Suprapubic skin (tissue), 4 donors: ENCODE measurements around the gene FAT2.

Source experiments
- CTCF ChIP-seq, 2 donors: fragments of 200-600 bp in 1 of 2; fragments of 450-650 bp in 1 of 2; sonication (generic) in 1 of 2; IDR thresholded peaks; one replicate each; pipeline ENCODE4 v1.5.1; 2016 to 2019; ENCODE audit warnings: antibody characterized with exemption in 2 of 2, mild to moderate bottlenecking in 1 of 2, moderate library complexity in 1 of 2
- POLR2A ChIP-seq, 2 donors: fragments of 450-650 bp; IDR thresholded peaks; one replicate each; pipeline ENCODE4 v1.6.1; 2017; ENCODE audit warnings: antibody characterized with exemption in 2 of 2, mild to moderate bottlenecking in 2 of 2, moderate library complexity in 2 of 2
- POLR2AphosphoS5 ChIP-seq, 3 donors: sonication (generic); formaldehyde crosslinking; IDR thresholded peaks; one replicate each; pipeline ENCODE4 v1.6.1; 2017; ENCODE audit warnings: antibody characterized with exemption in 3 of 3

- TF ChIP-seq POLR2AphosphoS5 (IDR thresholded peaks at IDR 0.05) (no peak), CTCF (IDR thresholded peaks at IDR 0.05) (no peak), POLR2A (IDR thresholded peaks at IDR 0.05) (no peak)
Measured at GRCh38 chr5:151625285-151625684, 34.2 kb upstream of the FAT2 start.
